CD8-positive, alpha-beta memory T cell (primary cell): Measurements from ENCODE around the gene ERCC6L. TPM values are rescaled to one million over a fixed set of nuclear protein-coding genes. Genes with fewer than 3 reads are reported as not detected.

ENCODE experiments used
- CTCF ChIA-PET: fragments of 350-600 bp; sonication (Branson Sonifier 250); formaldehyde crosslinking; loops from one replicate; lab custom pipeline; 2021; ENCODE audit warnings: antibody characterized with exemption; lab: Charles Lee
- POLR2A ChIA-PET: fragments of 350-600 bp; sonication (Branson Sonifier 250); formaldehyde crosslinking; loops from one replicate; lab custom pipeline; 2021; ENCODE audit warnings: antibody characterized with exemption; lab: Charles Lee
- DNase-seq, 5 donors: peaks; one replicate each; pipeline versions ENCODE4 v3.0.0 to v3.0.0-alpha.2; 2020 to 2022; ENCODE audit warnings: mixed read lengths in 1 of 5
- H3K27ac ChIP-seq: one replicate; pipeline ENCODE4 v1.7.0; 2013; ENCODE audit warnings: low read depth, mild to moderate bottlenecking, low read length, moderate library complexity
- H3K27me3 ChIP-seq: 2 replicates; pipeline ENCODE4 v1.7.0; 2013; ENCODE audit warnings: low read length, mild to moderate bottlenecking; ENCODE audit not compliant: insufficient read depth, poor library complexity, severe bottlenecking
- H3K36me3 ChIP-seq: 2 replicates; pipeline ENCODE4 v1.7.0; 2013; ENCODE audit warnings: mild to moderate bottlenecking, low read length, moderate library complexity; ENCODE audit not compliant: insufficient read depth
- H3K4me1 ChIP-seq: 2 replicates; pipeline ENCODE4 v1.7.0; 2013; ENCODE audit warnings: mild to moderate bottlenecking, low read length, moderate library complexity; ENCODE audit not compliant: insufficient read depth
- H3K4me3 ChIP-seq: 2 replicates; pipeline ENCODE4 v1.7.0; 2013; ENCODE audit warnings: mild to moderate bottlenecking, low read length
- H3K9me3 ChIP-seq: 2 replicates; pipeline ENCODE4 v1.7.0; 2013; ENCODE audit warnings: mild to moderate bottlenecking, low read length
- H3K27ac Mint-ChIP-seq, 8 donors: one replicate each; pipeline ENCODE4 v1.8.0; 2020 to 2021; ENCODE audit warnings: mixed read lengths in 8 of 8, mild to moderate bottlenecking in 6 of 8, inconsistent platforms in 3 of 8, moderate library complexity in 3 of 8
- H3K27me3 Mint-ChIP-seq, 2 donors: one replicate each; pipeline ENCODE4 v1.8.0; 2020 to 2021; ENCODE audit warnings: mixed read lengths in 2 of 2, mild to moderate bottlenecking in 1 of 2, moderate library complexity in 1 of 2
- H3K36me3 Mint-ChIP-seq, 3 donors: one replicate each; pipeline ENCODE4 v1.8.0; 2020 to 2021; ENCODE audit warnings: mixed read lengths in 3 of 3, inconsistent platforms in 1 of 3, mild to moderate bottlenecking in 1 of 3
- H3K4me1 Mint-ChIP-seq, 3 donors: one replicate each; pipeline ENCODE4 v1.8.0; 2020 to 2021; ENCODE audit warnings: mixed read lengths in 3 of 3, inconsistent platforms in 1 of 3, mild to moderate bottlenecking in 1 of 3
- H3K4me3 Mint-ChIP-seq, 7 donors: one replicate each; pipeline ENCODE4 v1.8.0; 2020 to 2021; ENCODE audit warnings: mixed read lengths in 7 of 7, mild to moderate bottlenecking in 6 of 7, moderate library complexity in 4 of 7, inconsistent platforms in 2 of 7
- H3K9me3 Mint-ChIP-seq, 5 donors: one replicate each; pipeline ENCODE4 v1.8.0; 2020 to 2022; ENCODE audit warnings: mixed read lengths in 5 of 5, mild to moderate bottlenecking in 3 of 5, moderate library complexity in 2 of 5, inconsistent platforms in 1 of 5
- polyA plus RNA-seq: library from polyadenylated mRNA; unstranded; fragments of 300-500 nt; fragmentation: Illumina TruSeq; gene quantifications from one replicate; pipeline ENCODE4 v1.2.3, GENCODE V29; 2021
- total RNA-seq, 2 experiments: library from RNA; stranded (reverse); gene quantifications; one replicate each; pipeline ENCODE4 v1.2.3, GENCODE V29; 2021

The ERCC6L gene
- total and polyA plus RNA-seq, 3 experiments from 2014 or later = 0.43 to 10.2 (median 9.7) TPM

DNA sequence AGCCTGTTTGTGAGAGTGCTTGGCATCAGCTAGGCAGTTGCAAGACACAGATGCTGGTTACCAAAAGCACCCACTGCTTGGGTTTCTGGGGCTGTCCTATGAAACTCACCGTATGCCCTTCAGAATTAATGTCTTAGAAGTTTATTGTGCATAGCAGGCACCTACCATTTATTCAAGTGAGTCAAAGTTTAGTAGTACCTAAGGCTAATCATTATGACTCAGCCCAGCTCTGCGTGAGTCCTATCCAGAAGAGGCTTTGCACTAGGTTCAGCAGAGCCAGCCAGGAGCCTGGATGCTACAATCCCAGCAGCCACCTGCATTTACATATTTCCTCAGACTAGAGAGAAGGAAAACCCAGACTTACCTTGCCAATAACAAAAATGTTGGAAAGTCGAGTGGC lies 34.0 kb upstream of the ERCC6L start:
- no peaks in the 10 kb centered on the region for H3K9me3 ChIP-seq
- no peak overlapping the region for H3K4me3 ChIP-seq
- H3K36me3 Mint-ChIP-seq = peaks cover 26 to 81% (median 47%) of the 10 kb centered on the region in 3 donors
- peak overlapping the region in 2 of 7 donors; percentile 8 to 19 for H3K4me3 Mint-ChIP-seq
- peaks cover 32% of the 10 kb centered on the region for H3K4me1 ChIP-seq
- H3K36me3 ChIP-seq = peaks cover 38% of the 10 kb centered on the region
- no peaks in the 10 kb centered on the region for H3K27me3 ChIP-seq
- ChIA-PET POLR2A (no interaction called here), CTCF (no interaction called here)
- H3K9me3 Mint-ChIP-seq = no peaks in the 10 kb centered on the region
- peaks cover 55 to 59% (median 58%) of the 10 kb centered on the region in 3 donors for H3K4me1 Mint-ChIP-seq
- DNase-seq = no peak
- H3K27ac ChIP-seq = no peak overlapping the region
- H3K27me3 Mint-ChIP-seq = peaks cover 0 to 1% of the 10 kb centered on the region in 2 donors
- H3K27ac Mint-ChIP-seq = peak overlapping the region in 6 of 8 donors; percentile 24 to 93 (median 59)

DNA sequence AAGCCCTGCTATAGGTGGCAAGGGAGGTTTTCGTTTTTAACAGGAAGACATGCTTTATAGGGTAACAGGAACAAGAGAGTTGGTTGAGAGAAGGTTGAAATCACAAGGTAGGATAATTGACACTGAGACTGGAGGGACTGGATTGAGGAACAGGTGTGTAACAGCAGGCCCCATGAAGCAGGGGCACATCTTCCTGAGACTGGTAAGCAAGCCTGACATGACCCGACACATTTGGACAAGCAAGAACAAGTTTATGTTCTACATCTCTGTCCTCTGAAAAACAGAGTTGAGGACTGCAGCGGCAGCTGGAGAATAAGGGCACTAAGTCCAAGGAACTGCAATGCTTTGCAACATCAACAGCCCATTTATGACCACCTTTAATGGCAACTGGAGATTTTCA lies 33.0 kb upstream of the ERCC6L start:
- Mint-ChIP-seq H3K9me3 (no peaks in the 10 kb centered on the region), H3K4me3 (no peak overlapping the region), H3K27me3 (peaks cover 0 to 1% of the 10 kb centered on the region in 2 donors), H3K36me3 (peaks cover 28 to 83% (median 51%) of the 10 kb centered on the region in 3 donors), H3K27ac (peak overlapping the region; percentile 8 to 92 (median 58)), H3K4me1 (peaks cover 54 to 59% (median 58%) of the 10 kb centered on the region in 3 donors)
- H3K36me3 ChIP-seq = peaks cover 38% of the 10 kb centered on the region
- no peaks in the 10 kb centered on the region for H3K27me3 ChIP-seq
- ChIA-PET CTCF (no interaction called here), POLR2A (no interaction called here)
- peaks cover 32% of the 10 kb centered on the region for H3K4me1 ChIP-seq
- no peak for DNase-seq
- H3K27ac ChIP-seq = no peak overlapping the region
- H3K4me3 ChIP-seq = no peak overlapping the region
- no peaks in the 10 kb centered on the region for H3K9me3 ChIP-seq

DNA sequence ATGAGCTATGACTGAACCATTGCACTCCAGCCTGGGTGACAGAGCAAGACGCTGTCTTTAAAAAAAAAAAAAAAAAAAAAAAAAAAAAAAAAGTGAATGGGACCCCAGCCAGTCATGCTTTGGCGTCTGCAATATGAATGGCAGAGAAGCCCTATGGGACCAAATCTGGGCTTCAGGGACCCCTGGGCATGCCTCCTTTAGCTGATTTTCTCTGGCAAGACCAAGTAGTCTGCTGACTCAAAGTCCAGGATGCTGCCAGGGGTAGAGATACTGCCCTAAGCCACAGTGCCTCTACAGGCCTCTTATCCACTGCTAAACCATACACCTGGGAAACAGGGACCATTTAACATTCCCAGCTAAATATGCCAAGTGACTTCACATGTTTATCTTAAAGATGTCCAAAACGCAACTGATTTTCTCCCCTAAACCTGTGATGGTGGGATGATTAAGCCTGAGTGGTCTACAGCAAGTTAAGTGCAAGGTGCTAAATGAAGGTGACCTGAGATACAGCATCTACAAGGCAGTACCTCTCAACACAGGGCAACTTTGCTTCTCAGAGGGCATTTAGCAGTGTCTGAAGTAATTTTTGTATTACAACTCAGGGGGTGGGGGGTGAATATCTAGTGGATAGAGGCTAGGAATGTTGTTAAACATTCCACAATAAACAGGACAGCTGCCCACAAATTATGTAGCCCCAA lies 32.4 kb upstream of the ERCC6L start:
- H3K9me3 ChIP-seq = no peaks in the 10 kb centered on the region
- Mint-ChIP-seq H3K27me3 (peaks cover 0 to 1% of the 10 kb centered on the region in 2 donors), H3K9me3 (no peaks in the 10 kb centered on the region), H3K27ac (peak overlapping the region in 6 of 8 donors; percentile 8 to 92 (median 75)), H3K4me1 (peaks cover 52 to 58% (median 57%) of the 10 kb centered on the region in 3 donors), H3K36me3 (peaks cover 28 to 81% (median 52%) of the 10 kb centered on the region in 3 donors), H3K4me3 (peak overlapping the region in 1 of 7 donors; percentile 10)
- H3K27ac ChIP-seq = no peak overlapping the region
- CTCF ChIA-PET = no interaction called here
- no peak for DNase-seq
- H3K4me1 ChIP-seq = peaks cover 32% of the 10 kb centered on the region
- no peak overlapping the region for H3K4me3 ChIP-seq
- H3K27me3 ChIP-seq = no peaks in the 10 kb centered on the region
- POLR2A ChIA-PET = no interaction called here
- H3K36me3 ChIP-seq = peaks cover 38% of the 10 kb centered on the region

DNA sequence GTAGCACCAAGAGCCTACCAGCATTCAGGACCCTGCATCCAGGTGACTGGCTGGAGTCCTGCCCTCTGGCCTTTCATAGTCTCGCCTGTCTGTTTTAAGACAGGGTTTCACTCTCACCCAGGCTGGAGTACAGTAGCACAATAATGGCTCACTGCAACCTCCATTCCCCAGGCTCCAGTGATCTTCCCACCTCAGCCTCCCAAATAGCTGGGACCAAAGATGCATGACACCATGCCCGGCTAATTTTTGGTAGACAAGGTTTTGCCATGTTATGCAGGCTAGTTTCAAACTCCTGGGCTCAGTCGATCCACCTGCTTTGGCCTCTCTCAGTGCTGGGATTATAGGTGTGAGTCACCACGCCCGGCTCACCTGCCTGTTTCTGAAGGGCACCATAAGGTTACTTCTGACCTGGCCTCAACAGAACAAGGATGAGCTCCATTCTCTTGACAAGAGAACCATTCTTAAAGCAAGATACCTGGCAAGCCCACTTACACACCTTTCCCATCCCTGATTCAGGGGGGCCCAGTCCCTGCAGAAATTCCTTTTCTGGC lies 31.6 kb upstream of the ERCC6L start:
- Mint-ChIP-seq H3K27ac (peak overlapping the region in 5 of 8 donors; percentile 7 to 75 (median 45)), H3K4me1 (peaks cover 44 to 49% (median 49%) of the 10 kb centered on the region in 3 donors), H3K9me3 (no peaks in the 10 kb centered on the region), H3K4me3 (no peak overlapping the region), H3K27me3 (peaks cover 0 to 1% of the 10 kb centered on the region in 2 donors), H3K36me3 (peaks cover 24 to 75% (median 52%) of the 10 kb centered on the region in 3 donors)
- DNase-seq = no peak
- POLR2A ChIA-PET = interaction anchor here (0.6 kb wide), 1 partner anchor 22 kb away, joined by 6 read pairs; no protein-coding TSS in a partner anchor
- Histone ChIP-seq H3K27me3 (no peaks in the 10 kb centered on the region), H3K27ac (no peak overlapping the region), H3K4me3 (no peak overlapping the region), H3K36me3 (peaks cover 38% of the 10 kb centered on the region), H3K9me3 (no peaks in the 10 kb centered on the region), H3K4me1 (peaks cover 24% of the 10 kb centered on the region)
- CTCF ChIA-PET = interaction anchor here (0.9 kb wide), 1 partner anchor 40 kb away, joined by 3 read pairs; no protein-coding TSS in a partner anchor

DNA sequence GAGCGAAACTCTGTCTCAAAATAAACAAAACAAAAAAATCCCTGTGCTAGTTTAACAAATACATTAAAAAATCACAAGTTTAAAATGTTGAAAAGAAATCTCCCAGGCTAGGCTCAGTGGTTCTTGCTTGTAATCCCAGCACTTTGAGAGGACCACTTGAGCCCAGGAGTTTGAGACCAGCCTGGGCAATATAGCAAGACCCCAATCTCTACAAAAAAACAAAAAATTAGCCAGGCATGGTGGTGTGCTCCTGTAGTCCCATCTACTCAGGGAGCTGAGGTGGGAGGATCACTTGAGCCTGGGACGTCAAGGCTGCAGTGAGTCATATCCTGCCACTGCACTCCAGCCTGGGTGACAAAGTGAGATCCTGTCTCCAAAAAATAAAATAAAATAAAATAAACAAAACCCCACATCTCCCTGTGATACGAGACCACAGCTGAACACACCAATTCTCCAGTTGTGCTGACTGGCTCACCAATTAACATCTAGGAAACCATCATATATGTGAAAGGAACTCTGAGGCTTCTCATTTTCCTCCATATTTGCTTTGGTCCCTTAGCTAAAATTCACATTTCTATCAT lies 30.9 kb upstream of the ERCC6L start:
- Mint-ChIP-seq H3K36me3 (peaks cover 21 to 69% (median 49%) of the 10 kb centered on the region in 3 donors), H3K4me3 (no peak overlapping the region), H3K4me1 (peaks cover 37 to 43% (median 43%) of the 10 kb centered on the region in 3 donors), H3K9me3 (no peaks in the 10 kb centered on the region), H3K27me3 (peaks cover 0 to 1% of the 10 kb centered on the region in 2 donors), H3K27ac (peak overlapping the region in 7 of 8 donors; percentile 51 to 86 (median 81))
- Histone ChIP-seq H3K36me3 (peaks cover 32% of the 10 kb centered on the region), H3K4me1 (peaks cover 17% of the 10 kb centered on the region), H3K9me3 (no peaks in the 10 kb centered on the region), H3K27ac (no peak overlapping the region), H3K27me3 (no peaks in the 10 kb centered on the region), H3K4me3 (no peak overlapping the region)
- ChIA-PET CTCF (interaction anchor here (0.9 kb wide), 1 partner anchor 39 kb away, joined by 3 read pairs; no protein-coding TSS in a partner anchor), POLR2A (interaction anchor here (0.6 kb wide), 1 partner anchor 21 kb away, joined by 6 read pairs; no protein-coding TSS in a partner anchor)
- peak in 1 of 5 donors; percentile 50 for DNase-seq

DNA sequence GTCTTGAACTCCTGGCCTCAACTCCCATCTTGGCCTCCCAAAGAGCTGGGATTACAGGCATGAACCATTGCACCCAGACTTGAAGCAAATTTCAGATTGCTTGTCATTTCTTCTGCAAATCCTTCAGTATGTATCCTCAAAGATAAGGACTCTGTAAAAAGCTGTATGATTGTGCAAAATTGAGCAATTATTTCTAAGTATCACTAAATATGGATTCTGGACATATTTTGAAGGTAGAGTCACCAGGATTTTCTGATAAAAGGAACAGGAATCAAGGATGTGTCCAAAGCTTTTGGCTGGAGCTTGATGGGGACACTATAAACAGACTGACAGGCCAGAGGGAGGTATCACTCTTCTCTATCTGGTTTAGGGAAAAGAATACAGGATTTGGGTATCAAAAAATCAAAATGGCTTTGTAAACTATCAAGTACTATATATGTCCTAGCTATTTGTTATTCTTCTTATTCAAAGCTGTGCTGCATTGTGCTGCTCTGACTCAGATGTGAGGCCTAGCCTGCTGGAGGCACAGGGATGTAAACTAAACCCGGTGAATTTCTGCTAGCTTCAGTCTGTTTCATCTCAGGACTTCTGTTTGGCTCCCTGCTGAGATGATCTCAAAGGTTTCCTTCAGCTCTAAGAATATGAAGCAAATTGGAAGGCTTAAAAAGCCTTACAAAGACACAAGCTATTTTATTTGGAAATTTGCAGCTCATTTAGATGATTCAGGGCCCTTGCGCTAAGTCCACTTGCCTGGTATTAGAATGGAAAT lies 30.0 kb upstream of the ERCC6L start:
- Histone ChIP-seq H3K9me3 (no peaks in the 10 kb centered on the region), H3K4me1 (peaks cover 8% of the 10 kb centered on the region), H3K27ac (no peak overlapping the region), H3K4me3 (no peak overlapping the region), H3K36me3 (peaks cover 22% of the 10 kb centered on the region), H3K27me3 (no peaks in the 10 kb centered on the region)
- no peaks in the 10 kb centered on the region for H3K9me3 Mint-ChIP-seq
- H3K27ac Mint-ChIP-seq = peak overlapping the region in 3 of 8 donors; percentile 33 to 81 (median 61)
- ChIA-PET CTCF (interaction anchor here (1.1 kb wide), 1 partner anchor 9 kb away, joined by 4 read pairs; the partner anchor contains the start of gene RPS4X), POLR2A (interaction anchor here (1.1 kb wide), 1 partner anchor 30 kb away, joined by 3 read pairs; the partner anchor contains the start of gene ERCC6L)
- H3K4me3 Mint-ChIP-seq = no peak overlapping the region
- H3K27me3 Mint-ChIP-seq = peaks cover 0 to 1% of the 10 kb centered on the region in 2 donors
- H3K4me1 Mint-ChIP-seq = peaks cover 28 to 33% (median 33%) of the 10 kb centered on the region in 3 donors
- no peak for DNase-seq
- H3K36me3 Mint-ChIP-seq = peaks cover 12 to 59% (median 40%) of the 10 kb centered on the region in 3 donors

DNA sequence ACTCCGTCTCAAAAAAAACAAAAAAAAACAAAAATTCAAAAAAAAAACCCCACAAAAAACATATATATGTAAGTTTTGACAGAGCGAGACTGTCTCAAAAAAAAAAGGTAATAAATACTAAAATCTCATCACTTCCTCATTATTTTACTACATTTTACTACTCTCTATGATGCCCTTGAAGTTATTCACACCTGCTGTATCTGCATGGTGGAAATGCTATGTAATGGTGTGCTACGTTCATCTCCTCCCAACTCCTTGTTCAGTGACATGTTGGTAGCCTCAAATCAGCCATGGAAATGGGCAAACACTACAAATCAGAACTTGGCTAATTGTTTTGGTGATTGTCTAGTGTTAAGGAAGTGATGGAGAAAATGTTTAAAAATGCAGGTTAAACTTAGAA lies 26.4 kb upstream of the ERCC6L start:
- POLR2A ChIA-PET = interaction anchor here (0.9 kb wide), 1 partner anchor 11 kb away, joined by 3 read pairs; no protein-coding TSS in a partner anchor
- Histone ChIP-seq H3K9me3 (no peaks in the 10 kb centered on the region), H3K4me3 (no peak overlapping the region), H3K4me1 (no peaks in the 10 kb centered on the region), H3K27me3 (no peaks in the 10 kb centered on the region), H3K36me3 (no peaks in the 10 kb centered on the region), H3K27ac (no peak overlapping the region)
- DNase-seq = no peak
- Mint-ChIP-seq H3K36me3 (peaks cover 8 to 27% (median 22%) of the 10 kb centered on the region in 3 donors), H3K27me3 (peaks cover 0 to 2% of the 10 kb centered on the region in 2 donors), H3K4me3 (no peak overlapping the region), H3K9me3 (no peaks in the 10 kb centered on the region), H3K27ac (peak overlapping the region in 1 of 8 donors; percentile 17), H3K4me1 (peaks cover 6 to 17% (median 13%) of the 10 kb centered on the region in 3 donors)
- CTCF ChIA-PET = no interaction called here
